Keratinocyte (primary cell): ENCODE results near the gene PGA3.

Experiments
- EZH2 ChIP-seq: IDR thresholded peaks from one replicate; pipeline ENCODE4 v1.6.1; 2012; ENCODE audit warnings: inconsistent platforms, mild to moderate bottlenecking, low read length, moderate library complexity
- TF ChIP-seq, protein P1 (sequence below), 3 experiments: IDR thresholded peaks in 1 of 3; conservative IDR thresholded peaks in 1 of 3; optimal IDR thresholded peaks in 1 of 3; 2 replicates in 2 of 3; 3 replicates in 1 of 3; pipeline versions ENCODE3 to v1.5.1; 2011; ENCODE audit warnings: low read length in 3 of 3, mild to moderate bottlenecking in 3 of 3, moderate library complexity in 2 of 3, control low read depth in 1 of 3, inconsistent platforms in 1 of 3; ENCODE audit not compliant: insufficient read depth in 2 of 3; ENCODE audit errors: extremely low read depth in 1 of 3

DNA sequence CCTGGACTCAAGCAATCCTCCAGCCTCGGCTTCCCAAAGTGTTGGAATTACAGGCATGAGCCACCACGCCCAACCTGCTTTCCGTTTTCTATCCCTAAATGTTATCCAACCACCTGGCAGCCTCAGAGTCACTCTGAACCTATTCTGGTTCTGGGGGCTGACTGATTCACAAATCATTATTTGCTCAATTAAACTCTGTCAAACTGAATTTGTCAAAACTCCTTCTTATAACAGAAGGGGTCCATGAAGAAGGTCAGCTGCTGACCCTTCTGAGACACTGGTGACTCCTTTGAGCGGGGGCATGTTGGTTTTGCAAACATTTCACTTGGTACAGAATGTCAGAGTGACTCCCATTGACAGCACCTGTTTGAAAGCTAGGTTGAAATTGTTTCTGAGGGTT is 40.3 kb upstream of the PGA3 start:
- TF ChIP-seq, protein P1, sequence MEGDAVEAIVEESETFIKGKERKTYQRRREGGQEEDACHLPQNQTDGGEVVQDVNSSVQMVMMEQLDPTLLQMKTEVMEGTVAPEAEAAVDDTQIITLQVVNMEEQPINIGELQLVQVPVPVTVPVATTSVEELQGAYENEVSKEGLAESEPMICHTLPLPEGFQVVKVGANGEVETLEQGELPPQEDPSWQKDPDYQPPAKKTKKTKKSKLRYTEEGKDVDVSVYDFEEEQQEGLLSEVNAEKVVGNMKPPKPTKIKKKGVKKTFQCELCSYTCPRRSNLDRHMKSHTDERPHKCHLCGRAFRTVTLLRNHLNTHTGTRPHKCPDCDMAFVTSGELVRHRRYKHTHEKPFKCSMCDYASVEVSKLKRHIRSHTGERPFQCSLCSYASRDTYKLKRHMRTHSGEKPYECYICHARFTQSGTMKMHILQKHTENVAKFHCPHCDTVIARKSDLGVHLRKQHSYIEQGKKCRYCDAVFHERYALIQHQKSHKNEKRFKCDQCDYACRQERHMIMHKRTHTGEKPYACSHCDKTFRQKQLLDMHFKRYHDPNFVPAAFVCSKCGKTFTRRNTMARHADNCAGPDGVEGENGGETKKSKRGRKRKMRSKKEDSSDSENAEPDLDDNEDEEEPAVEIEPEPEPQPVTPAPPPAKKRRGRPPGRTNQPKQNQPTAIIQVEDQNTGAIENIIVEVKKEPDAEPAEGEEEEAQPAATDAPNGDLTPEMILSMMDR (optimal IDR thresholded peaks at IDR 0.05 in 1 of 3, IDR thresholded peaks at IDR 0.05 in 1 of 3, conservative IDR thresholded peaks at IDR 0.05 in 1 of 3; ENCODE audit: extremely low read depth in 1 of 3, insufficient read depth in 2 of 3, low read length in 3 of 3) = no peak
- no peak for TF ChIP-seq EZH2
